Liver (tissue), 9 donors: ENCODE results near the gene B4GALT2. TPM values are rescaled to one million over a fixed set of nuclear protein-coding genes. Genes with fewer than 3 reads are reported as not detected.

ENCODE experiments used
- DNase-seq: peaks from one replicate; pipeline ENCODE4 v3.0.0-alpha.2; 2017; ENCODE audit warnings: low spot score
- H3K27ac ChIP-seq, 2 donors: one replicate each; pipeline ENCODE4 v1.7.0; 2013; ENCODE audit warnings: inconsistent platforms in 2 of 2, low read length in 2 of 2, control low read depth in 1 of 2, low read depth in 1 of 2, mild to moderate bottlenecking in 1 of 2
- H3K27me3 ChIP-seq, 4 donors: one replicate each; pipeline versions ENCODE4 v1.6.1 to v1.7.0; 2013; ENCODE audit warnings: low read length in 3 of 4, inconsistent platforms in 1 of 4, mild to moderate bottlenecking in 1 of 4, moderate library complexity in 1 of 4; ENCODE audit not compliant: control insufficient read depth in 4 of 4, insufficient read depth in 4 of 4
- H3K36me3 ChIP-seq, 4 donors: one replicate each; pipeline versions ENCODE4 v1.6.1 to v1.7.0; 2013; ENCODE audit warnings: low read length in 3 of 4, mild to moderate bottlenecking in 3 of 4, low read depth in 1 of 4, moderate library complexity in 1 of 4; ENCODE audit not compliant: control insufficient read depth in 4 of 4, insufficient read depth in 3 of 4
- H3K4me1 ChIP-seq, 4 donors: one replicate each; pipeline versions ENCODE4 v1.6.1 to v1.7.0; 2013; ENCODE audit warnings: low read length in 3 of 4, mild to moderate bottlenecking in 3 of 4, moderate library complexity in 1 of 4; ENCODE audit not compliant: control insufficient read depth in 4 of 4, insufficient read depth in 4 of 4
- H3K4me3 ChIP-seq, 3 donors: one replicate each; pipeline versions ENCODE4 v1.6.1 to v1.7.0; 2013; ENCODE audit warnings: low read length in 3 of 3, control low read depth in 1 of 3, low read depth in 1 of 3, mild to moderate bottlenecking in 1 of 3
- H3K9ac ChIP-seq, 2 donors: one replicate each; pipeline ENCODE4 v1.7.0; 2013; ENCODE audit warnings: low read length in 2 of 2, mild to moderate bottlenecking in 2 of 2, moderate library complexity in 2 of 2, control low read depth in 1 of 2, low read depth in 1 of 2
- H3K9me3 ChIP-seq, 4 donors: one replicate each; pipeline versions ENCODE4 v1.6.1 to v1.7.0; 2013; ENCODE audit warnings: low read length in 3 of 4; ENCODE audit not compliant: control insufficient read depth in 4 of 4
- ATF3 ChIP-seq: IDR thresholded peaks from 2 replicates; pipeline ENCODE4 v1.6.1; 2016; ENCODE audit warnings: antibody characterized with exemption
- CTCF ChIP-seq: fragments of 150-350 bp; IDR thresholded peaks from 2 replicates; pipeline ENCODE4 v1.5.1; 2017; ENCODE audit warnings: improper control_type of control experiment, low read depth, low read length; ENCODE audit not compliant: missing input control
- FOXA1 ChIP-seq: IDR thresholded peaks from 2 replicates; pipeline ENCODE4 v1.6.1; 2016; ENCODE audit warnings: antibody characterized with exemption
- FOXA2 ChIP-seq: IDR thresholded peaks from 2 replicates; pipeline ENCODE4 v1.6.1; 2016; ENCODE audit warnings: antibody characterized with exemption
- GABPA ChIP-seq, 2 donors: IDR thresholded peaks in 1 of 2; conservative IDR thresholded peaks in 1 of 2; 2 replicates each; pipeline ENCODE4 v1.6.1; 2016; ENCODE audit warnings: antibody characterized with exemption in 2 of 2, mild to moderate bottlenecking in 1 of 2, moderate library complexity in 1 of 2
- HNF4G ChIP-seq: IDR thresholded peaks from 2 replicates; pipeline ENCODE4 v1.6.1; 2016; ENCODE audit warnings: antibody characterized with exemption
- JUND ChIP-seq, 2 donors: IDR thresholded peaks; 2 replicates each; pipeline ENCODE4 v1.6.1; 2016; ENCODE audit warnings: antibody characterized with exemption in 2 of 2
- MAX ChIP-seq: IDR thresholded peaks from 2 replicates; pipeline ENCODE4 v1.6.1; 2016; ENCODE audit warnings: antibody characterized with exemption
- NR2F2 ChIP-seq: IDR thresholded peaks from 2 replicates; pipeline ENCODE4 v1.6.1; 2016; ENCODE audit warnings: antibody characterized with exemption
- RAD21 ChIP-seq, 2 donors: IDR thresholded peaks; 2 replicates each; pipeline ENCODE4 v1.6.1; 2016; ENCODE audit warnings: antibody characterized with exemption in 2 of 2, mild to moderate bottlenecking in 2 of 2
- REST ChIP-seq: IDR thresholded peaks from 2 replicates; pipeline ENCODE4 v1.6.1; 2016; ENCODE audit warnings: antibody characterized with exemption, mild to moderate bottlenecking
- RXRA ChIP-seq, 2 donors: IDR thresholded peaks; 2 replicates each; pipeline ENCODE4 v1.6.1; 2017 to 2018; ENCODE audit warnings: antibody characterized with exemption in 2 of 2, mild to moderate bottlenecking in 1 of 2
- SP1 ChIP-seq: IDR thresholded peaks from 2 replicates; pipeline ENCODE4 v1.6.1; 2018; ENCODE audit warnings: antibody characterized with exemption, mild to moderate bottlenecking
- TAF1 ChIP-seq: conservative IDR thresholded peaks from 2 replicates; pipeline ENCODE4 v1.6.1; 2016; ENCODE audit warnings: antibody characterized with exemption, mild to moderate bottlenecking
- YY1 ChIP-seq: IDR thresholded peaks from 2 replicates; pipeline ENCODE4 v1.6.1; 2016; ENCODE audit warnings: antibody characterized with exemption, mild to moderate bottlenecking
- ZBTB33 ChIP-seq: IDR thresholded peaks from 2 replicates; pipeline ENCODE4 v1.6.1; 2016; ENCODE audit warnings: antibody characterized with exemption
- WGBS: extraction: QIAGEN DNeasy Blood & Tissue Kit; methylation state at CpG from one replicate; pipeline ENCODE4 v1.1.7; 2013; 5-methylcytosine and 5-hydroxymethylcytosine counted together
- polyA plus RNA-seq, 2 donors: library from polyadenylated mRNA; stranded (reverse) in 1 of 2; unstranded in 1 of 2; fragments of 200-250 nt in 1 of 2; fragments of >200 nt in 1 of 2; fragmentation: Nextera tagmentation in 1 of 2; extraction: Ambion mirVana in 1 of 2; gene quantifications; one replicate each; pipeline versions ENCODE4 v1.2.1 to v1.2.3, GENCODE V29; 2013 to 2015
- total RNA-seq, 2 donors: library from RNA; depleted of rRNA; stranded (reverse); fragments of >200 nt; gene quantifications; one replicate each; pipeline ENCODE4 v1.2.3, GENCODE V29; 2014
- donor health status: healthy.
- donor health status: healthy.
- donor health status: healthy.
- donor health status: healthy.
- donor health status: healthy.

B4GALT2 gene
- total and polyA plus RNA-seq, 4 donors = 2.9 to 31.5 (median 16.1) TPM

GRCh38 chr1:43982241-43982640 is 3.2 kb downstream of the B4GALT2 start:
- Histone ChIP-seq H3K4me1 (peaks cover 7 to 27% (median 18%) of the 10 kb centered on the region in 4 donors), H3K9ac (no peak overlapping the region), H3K27me3 (no peaks in the 10 kb centered on the region), H3K36me3 (peaks cover 0 to 8% (median under 1%) of the 10 kb centered on the region in 4 donors), H3K4me3 (no peak overlapping the region), H3K27ac (no peak overlapping the region), H3K9me3 (no peaks in the 10 kb centered on the region)
- TF ChIP-seq ZBTB33 = no peak
- TF ChIP-seq ATF3 = no peak
- WGBS = 97% methylated on average over 8 of the region's 8 CpGs
- DNase-seq = no peak

GRCh38 chr1:43982808-43983207 is 3.8 kb downstream of the B4GALT2 start:
- Histone ChIP-seq H3K9me3 (no peaks in the 10 kb centered on the region), H3K27me3 (no peaks in the 10 kb centered on the region), H3K27ac (no peak overlapping the region), H3K36me3 (peaks cover 0 to 4% (median 0%) of the 10 kb centered on the region in 4 donors), H3K9ac (no peak overlapping the region), H3K4me3 (no peak overlapping the region), H3K4me1 (peaks cover 7 to 22% (median 12%) of the 10 kb centered on the region in 4 donors)
- DNase-seq = no peak
- WGBS = 89% methylated on average over 15 of the region's 15 CpGs
- TF ChIP-seq RXRA (IDR thresholded peaks at IDR 0.05) (no peak), CTCF (no peak), YY1 (no peak), TAF1 (no peak)

- Histone ChIP-seq H3K9ac (no peak overlapping the region), H3K27ac (no peak overlapping the region), H3K4me3 (no peak overlapping the region), H3K4me1 (peaks cover 3 to 16% (median 8%) of the 10 kb centered on the region in 4 donors), H3K27me3 (no peaks in the 10 kb centered on the region), H3K9me3 (no peaks in the 10 kb centered on the region), H3K36me3 (peaks cover 0 to 4% (median 0%) of the 10 kb centered on the region in 4 donors)
- 93% methylated on average over 12 of the region's 12 CpGs for WGBS
- no peak for DNase-seq
- no peak for TF ChIP-seq HNF4G
- TF ChIP-seq RAD21 (IDR thresholded peaks at IDR 0.05) = no peak
- TF ChIP-seq FOXA2 = no peak
- no peak for TF ChIP-seq JUND (IDR thresholded peaks at IDR 0.05)
- no peak for TF ChIP-seq GABPA (IDR thresholded peaks at IDR 0.05 in 1 of 2, conservative IDR thresholded peaks at IDR 0.05 in 1 of 2)
- TF ChIP-seq SP1 = no peak
- TF ChIP-seq RXRA (IDR thresholded peaks at IDR 0.05) = no peak
- no peak for TF ChIP-seq FOXA1
- no peak for TF ChIP-seq YY1
- TF ChIP-seq NR2F2 = no peak
- TF ChIP-seq CTCF = no peak
- no peak for TF ChIP-seq REST
- TF ChIP-seq ATF3 = no peak
- no peak for TF ChIP-seq MAX
- TF ChIP-seq TAF1 = no peak
Measured at GRCh38 chr1:43983253-43983899, 4.4 kb downstream of the B4GALT2 start.
